Tibial artery (tissue), 4 donors: ENCODE measurements around the gene MAD1L1.

Source experiments
- DNase-seq, 2 donors: peaks; one replicate each; pipeline ENCODE4 v3.0.0-alpha.2; 2019
- H3K27ac ChIP-seq, 2 donors: fragments of 200-600 bp; sonication (generic) in 1 of 2; 1 replicate in 1 of 2; 2 replicates in 1 of 2; pipeline ENCODE4 v1.5.1; 2018 to 2019; ENCODE audit warnings: mild to moderate bottlenecking in 1 of 2
- H3K27me3 ChIP-seq, 2 donors: fragments of 200-600 bp; sonication (generic) in 1 of 2; one replicate each; pipeline versions ENCODE4 v1.5.1 to v1.6.0; 2016 to 2019
- H3K36me3 ChIP-seq, 3 donors: fragments of 200-600 bp; sonication (generic) in 2 of 3; one replicate each; pipeline ENCODE4 v1.5.1; 2016 to 2019; ENCODE audit warnings: mild to moderate bottlenecking in 2 of 3
- H3K4me1 ChIP-seq, 4 donors: fragments of 200-600 bp; sonication (generic) in 2 of 4; 1 replicate in 3 of 4; 2 replicates in 1 of 4; pipeline ENCODE4 v1.5.1; 2016 to 2019
- H3K4me3 ChIP-seq, 2 donors: fragments of 200-600 bp; sonication (generic) in 1 of 2; 1 replicate in 1 of 2; 2 replicates in 1 of 2; pipeline ENCODE4 v1.5.1; 2018 to 2019; ENCODE audit warnings: mild to moderate bottlenecking in 2 of 2
- H3K9me3 ChIP-seq, 3 donors: fragments of 200-600 bp; sonication (generic) in 1 of 3; one replicate each; pipeline ENCODE4 v1.5.1; 2016 to 2019
- CTCF ChIP-seq, 2 experiments: fragments of 200-600 bp in 1 of 2; fragments of 450-650 bp in 1 of 2; IDR thresholded peaks; one replicate each; pipeline ENCODE4 v1.5.1; 2017 to 2019; ENCODE audit warnings: antibody characterized with exemption in 2 of 2, mild to moderate bottlenecking in 1 of 2, moderate library complexity in 1 of 2
- intact Hi-C: fragments of 100-400 bp; cut with DNase I; formaldehyde crosslinking; loops from one replicate; pipeline ENCODE4 v1.15.0; 2023; ENCODE audit warnings: low total_unique reads

The MAD1L1 gene

GRCh38 chr7:1849351-1850041, 383.2 kb downstream of the MAD1L1 start:
- Histone ChIP-seq H3K4me3 (no peak overlapping the region), H3K4me1 (no peaks in the 10 kb centered on the region), H3K36me3 (no peaks in the 10 kb centered on the region), H3K27me3 (no peaks in the 10 kb centered on the region), H3K9me3 (no peaks in the 10 kb centered on the region), H3K27ac (no peak overlapping the region)
- intact Hi-C loops = no loop called here
- no peak for TF ChIP-seq CTCF (IDR thresholded peaks at IDR 0.05)
- DNase-seq = peak in 1 of 2 donors; percentile 54

- Histone ChIP-seq H3K36me3 (no peaks in the 10 kb centered on the region), H3K9me3 (no peaks in the 10 kb centered on the region), H3K27ac (no peak overlapping the region), H3K4me3 (no peak overlapping the region), H3K27me3 (no peaks in the 10 kb centered on the region), H3K4me1 (no peaks in the 10 kb centered on the region)
- intact Hi-C loops = no loop called here
- DNase-seq = peak in 1 of 2 donors; percentile 52
- no peak for TF ChIP-seq CTCF (IDR thresholded peaks at IDR 0.05)
Measured at GRCh38 chr7:1848911-1849311, 383.8 kb downstream of the MAD1L1 start.

- no peak for TF ChIP-seq CTCF (IDR thresholded peaks at IDR 0.05)
- intact Hi-C loops = no loop called here
- DNase-seq = peak in 1 of 2 donors; percentile 53
- Histone ChIP-seq H3K4me1 (no peaks in the 10 kb centered on the region), H3K4me3 (no peak overlapping the region), H3K36me3 (no peaks in the 10 kb centered on the region), H3K27me3 (no peaks in the 10 kb centered on the region), H3K9me3 (no peaks in the 10 kb centered on the region), H3K27ac (no peak overlapping the region)
Measured at GRCh38 chr7:1848013-1848640, 384.6 kb downstream of the MAD1L1 start.

GRCh38 chr7:1847260-1848001, 385.3 kb downstream of the MAD1L1 start:
- no peak for TF ChIP-seq CTCF (IDR thresholded peaks at IDR 0.05)
- Histone ChIP-seq H3K4me1 (no peaks in the 10 kb centered on the region), H3K27ac (no peak overlapping the region), H3K36me3 (no peaks in the 10 kb centered on the region), H3K27me3 (no peaks in the 10 kb centered on the region), H3K9me3 (no peaks in the 10 kb centered on the region), H3K4me3 (no peak overlapping the region)
- peak in 1 of 2 donors; percentile 49 for DNase-seq
- intact Hi-C loops = no loop called here

GRCh38 chr7:1846331-1847065, 386.2 kb downstream of the MAD1L1 start:
- TF ChIP-seq CTCF (IDR thresholded peaks at IDR 0.05) = no peak
- no peaks in the 10 kb centered on the region for H3K27me3 ChIP-seq
- H3K4me1 ChIP-seq = no peaks in the 10 kb centered on the region
- no peaks in the 10 kb centered on the region for H3K9me3 ChIP-seq
- no peak overlapping the region for H3K4me3 ChIP-seq
- H3K27ac ChIP-seq = no peak overlapping the region
- DNase-seq = peak in 1 of 2 donors; percentile 59
- H3K36me3 ChIP-seq = no peaks in the 10 kb centered on the region
- intact Hi-C loops = no loop called here
